NOMO-1 (cell line): ENCODE data around the gene PGF.

Experiments used
- DNase-seq, 2 experiments: peaks; one replicate each; lab custom pipeline; 2025; ENCODE audit not compliant: unreplicated experiment in 2 of 2; lab: John Stamatoyannopoulos, UW

PGF gene

DNA sequence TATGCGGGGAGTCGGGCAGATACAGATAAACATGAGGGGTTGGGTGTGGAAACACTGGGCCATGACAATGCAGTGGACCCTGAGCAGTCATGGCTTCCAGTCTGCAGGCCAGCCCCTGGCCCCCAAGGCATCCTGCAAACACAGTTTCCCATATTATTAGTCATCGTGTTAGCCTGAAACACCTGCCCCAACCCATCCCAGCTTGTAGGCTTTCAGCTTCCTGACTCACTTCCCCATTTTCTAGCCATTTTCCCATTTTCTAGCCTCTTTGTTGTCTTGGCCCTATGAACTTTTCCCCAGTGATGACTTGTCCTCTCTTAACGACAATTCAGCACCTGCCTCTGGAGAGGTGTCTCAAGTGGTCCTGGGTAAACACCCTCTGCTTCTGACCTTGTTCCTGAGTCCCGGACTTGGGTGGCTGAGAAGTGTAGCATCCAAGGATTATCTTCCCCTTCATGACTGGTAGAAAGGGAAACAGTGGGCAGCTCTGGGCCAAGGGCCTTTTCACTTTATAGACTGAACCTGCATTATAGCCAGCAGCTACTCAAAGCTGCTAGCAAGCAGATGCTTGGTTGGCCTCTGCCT lies 4.3 kb upstream of the PGF start:
- no peak for DNase-seq

DNA sequence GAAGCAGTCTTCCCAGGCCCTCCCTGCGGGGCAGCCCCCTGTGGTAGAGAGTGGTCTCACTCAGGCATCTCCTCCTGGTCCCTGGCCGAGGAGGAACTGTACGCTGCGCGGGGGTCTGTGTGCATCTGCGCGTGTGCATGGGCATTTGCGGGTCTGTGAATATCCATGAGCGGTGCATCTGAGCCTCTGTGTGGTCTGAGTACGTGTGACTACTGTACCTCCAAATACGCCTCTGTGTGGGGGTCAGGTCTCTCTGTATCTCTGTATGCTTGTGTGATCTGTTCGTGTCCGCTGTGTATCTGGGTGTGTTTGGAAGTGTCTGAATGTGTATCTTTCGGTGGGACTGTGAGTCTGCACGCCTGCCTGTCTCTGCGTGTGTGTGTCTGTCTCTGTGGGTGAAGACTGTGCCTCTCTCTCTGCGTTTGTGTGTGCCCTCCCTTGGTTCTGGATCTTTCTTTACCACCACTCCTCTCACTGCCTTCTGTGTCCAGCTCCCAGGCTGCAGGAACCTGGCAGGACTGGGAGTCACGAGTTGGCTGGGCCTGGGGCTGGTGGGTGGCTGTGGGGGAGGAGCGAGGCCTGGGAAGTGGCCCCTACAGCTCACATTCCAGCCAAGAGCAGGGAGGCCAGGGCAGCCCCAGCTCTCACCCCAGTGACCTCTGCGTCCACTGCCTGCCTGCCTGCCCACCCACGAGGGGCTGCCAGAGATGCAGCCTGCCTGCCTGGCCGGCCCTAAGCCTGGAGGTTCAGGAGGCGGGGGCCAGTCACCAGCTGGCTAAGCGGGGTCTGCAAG lies 1.1 kb upstream of the PGF start:
- DNase-seq, result no peak

DNA sequence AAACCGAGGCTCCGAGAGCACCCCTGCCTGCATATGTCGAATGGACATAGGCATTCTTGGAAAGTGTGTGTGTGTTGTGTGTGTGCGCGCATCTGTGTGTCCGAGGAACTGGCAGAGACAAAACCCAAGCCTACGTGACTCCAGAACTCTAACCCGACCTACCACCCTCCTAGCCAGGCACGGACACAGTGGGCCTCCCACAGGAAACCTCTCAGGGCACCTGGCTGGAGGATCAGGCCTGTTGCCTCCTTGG lies 556 bp upstream of the PGF start:
- DNase-seq, result no peak

DNA sequence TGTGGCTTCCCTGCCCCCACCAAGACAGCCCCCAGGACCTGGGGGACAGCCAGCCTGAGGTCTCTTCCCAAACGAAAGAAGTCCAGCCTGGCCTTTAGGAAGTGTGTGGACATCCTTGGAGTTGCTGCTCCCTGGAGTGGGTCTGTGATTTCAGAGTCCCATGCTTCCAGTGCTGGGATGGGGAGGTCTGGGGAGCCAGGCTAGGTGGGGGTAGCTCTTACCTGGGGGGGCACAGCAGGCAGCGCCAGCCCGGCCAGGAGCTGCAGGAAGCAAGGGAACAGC lies 509 bp downstream of the PGF start:
- DNase-seq, result no peak

DNA sequence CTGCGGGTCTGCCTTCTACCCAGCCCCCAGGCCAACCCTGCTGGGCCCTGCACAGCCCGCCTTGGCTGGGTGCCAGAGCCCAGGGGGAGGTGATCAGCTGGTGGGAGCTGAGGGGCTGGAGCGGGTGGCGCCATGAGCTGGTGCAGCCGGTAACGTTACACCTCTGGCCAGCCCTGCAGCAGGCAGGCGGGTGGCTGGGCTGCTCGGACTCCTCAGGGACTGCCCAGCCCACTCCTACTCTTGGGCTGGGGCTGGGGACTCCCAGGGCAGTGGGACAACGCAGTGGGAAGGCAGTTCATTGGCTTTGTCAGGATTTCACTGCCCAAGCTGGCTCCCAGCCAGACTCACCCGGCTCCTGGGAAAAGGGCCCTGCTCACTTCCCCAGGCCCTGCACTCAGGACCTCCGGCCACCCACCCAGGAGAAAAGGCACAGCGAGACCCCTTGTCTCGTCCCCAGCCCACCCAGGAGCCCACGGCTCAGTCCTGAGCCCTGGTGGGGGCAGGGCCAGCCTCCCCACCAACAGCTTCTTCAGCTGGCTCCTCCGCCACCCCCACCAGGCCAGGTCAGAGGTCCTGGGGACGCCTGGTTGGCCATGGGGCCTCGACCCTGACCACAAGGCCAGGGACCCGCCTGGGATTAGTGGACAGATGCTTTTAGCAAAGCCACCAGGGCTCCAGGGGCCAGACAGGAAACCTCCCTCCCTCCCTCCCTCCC lies 1.0 kb downstream of the PGF start:
- DNase-seq, result no peak

DNA sequence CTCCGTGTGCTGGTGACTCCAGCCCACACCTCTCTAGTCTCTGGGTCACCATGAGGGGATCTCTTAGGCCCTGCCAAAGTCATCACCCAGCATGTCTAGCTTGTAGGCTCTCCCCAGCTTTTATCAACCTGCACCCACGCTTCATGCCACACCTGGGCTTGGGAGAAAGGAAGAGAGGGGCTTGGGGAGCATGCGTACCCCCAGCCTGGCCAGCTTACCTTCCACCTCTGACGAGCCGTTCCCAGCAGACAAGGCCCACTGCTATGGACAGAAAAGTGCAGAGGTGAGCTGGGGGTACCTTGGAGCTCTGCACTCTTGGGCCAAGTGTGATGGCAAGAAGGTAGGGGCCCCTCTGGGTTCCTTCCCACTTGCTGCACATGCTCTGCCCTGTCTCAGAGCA lies 1.7 kb downstream of the PGF start:
- no peak for DNase-seq

DNA sequence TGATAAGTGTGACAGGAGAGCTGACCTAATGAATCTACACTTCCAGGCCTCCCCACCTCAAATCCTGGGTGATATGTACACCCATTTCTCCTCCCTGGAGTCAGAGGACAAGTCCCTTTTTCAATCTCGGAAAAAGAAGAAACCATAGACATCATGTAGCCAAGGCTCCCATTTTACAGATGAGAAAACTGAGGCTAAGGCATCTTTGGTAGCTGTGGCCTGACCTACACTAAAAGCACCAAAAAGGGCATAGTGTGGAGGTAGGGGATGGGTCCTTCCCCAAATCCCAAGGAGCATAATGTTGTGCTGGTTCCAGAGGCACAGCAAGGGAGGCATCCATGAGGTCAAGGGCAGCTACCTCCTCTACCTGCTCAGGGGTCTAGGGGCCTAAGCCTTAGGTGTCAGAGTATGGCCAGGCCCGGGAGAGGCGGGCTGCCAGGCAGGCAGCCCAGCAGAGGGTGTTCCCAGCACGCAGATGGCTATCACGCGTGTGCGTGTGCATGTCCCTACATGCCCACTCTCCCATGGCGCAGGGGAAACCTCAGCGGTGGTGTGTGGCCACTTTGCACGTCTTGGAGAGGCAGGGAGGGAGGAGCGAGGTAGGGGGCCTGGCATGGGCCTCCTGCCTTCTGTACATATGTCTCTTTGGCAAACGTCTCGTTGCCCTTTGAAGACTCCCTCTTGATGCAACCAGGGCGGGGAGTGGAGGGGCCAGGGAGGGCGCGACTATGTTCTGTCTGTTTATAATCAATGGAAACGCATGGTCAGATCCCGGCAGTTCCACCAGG lies 2.5 kb downstream of the PGF start:
- no peak for DNase-seq

DNA sequence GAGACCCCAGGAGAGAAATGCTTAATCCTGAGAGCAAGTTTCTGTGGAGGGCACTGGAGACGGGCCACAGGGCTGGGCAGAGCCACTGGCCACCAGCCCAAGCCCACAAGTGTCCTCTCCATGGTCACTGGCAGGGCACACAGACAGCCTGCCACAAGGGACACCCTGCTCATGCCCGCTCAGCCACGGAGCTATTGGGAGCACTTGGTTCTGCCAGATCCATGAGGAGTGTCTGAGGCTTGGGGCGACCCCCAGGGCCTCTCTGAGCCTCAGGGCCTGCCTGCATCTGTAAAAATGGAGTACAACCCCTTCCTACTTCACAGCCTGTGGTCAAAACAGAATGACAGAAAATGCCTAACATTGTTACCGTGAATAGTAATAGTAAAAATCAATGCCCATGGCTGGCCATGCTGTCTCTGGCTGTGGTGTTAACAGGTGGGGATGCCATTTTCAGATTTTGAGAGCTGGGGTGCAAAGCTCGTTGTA lies 3.2 kb downstream of the PGF start:
- no peak for DNase-seq

DNA sequence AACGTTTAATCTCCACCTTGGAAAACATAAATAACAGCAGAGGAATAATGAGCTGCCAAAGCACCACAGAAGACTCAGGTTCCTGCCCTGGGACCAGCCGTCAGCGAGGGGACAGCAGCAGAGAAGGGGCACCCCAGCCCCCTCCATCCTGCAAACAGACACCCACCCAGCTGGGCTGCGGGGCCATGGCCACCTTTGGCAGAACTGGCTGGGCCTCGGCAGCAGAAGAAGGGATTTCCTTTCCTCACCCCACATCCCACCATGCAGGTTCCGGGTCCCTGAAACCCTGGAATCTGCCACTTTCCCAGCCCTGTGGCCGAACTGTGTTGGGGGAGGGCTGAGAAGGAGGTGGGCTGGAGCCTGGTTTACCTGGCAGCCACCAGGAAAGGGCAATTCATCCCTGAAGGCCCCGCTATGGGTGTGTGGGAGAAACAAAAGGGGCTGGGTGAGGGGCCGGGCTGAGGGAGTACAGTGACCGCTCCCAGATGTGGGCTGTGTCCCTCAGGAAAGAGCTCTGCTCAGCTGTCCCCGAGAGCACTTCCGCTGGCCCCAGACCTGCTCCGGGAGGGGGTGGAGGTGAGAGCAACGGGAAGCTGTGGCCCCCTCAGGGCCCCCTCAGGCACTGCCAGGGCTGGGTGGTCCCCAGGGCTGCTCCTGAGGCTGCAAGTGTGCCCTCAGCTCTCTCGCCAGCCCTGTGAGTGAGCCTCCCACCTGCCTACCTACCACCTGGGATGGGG lies 3.8 kb downstream of the PGF start:
- DNase-seq, result no peak

DNA sequence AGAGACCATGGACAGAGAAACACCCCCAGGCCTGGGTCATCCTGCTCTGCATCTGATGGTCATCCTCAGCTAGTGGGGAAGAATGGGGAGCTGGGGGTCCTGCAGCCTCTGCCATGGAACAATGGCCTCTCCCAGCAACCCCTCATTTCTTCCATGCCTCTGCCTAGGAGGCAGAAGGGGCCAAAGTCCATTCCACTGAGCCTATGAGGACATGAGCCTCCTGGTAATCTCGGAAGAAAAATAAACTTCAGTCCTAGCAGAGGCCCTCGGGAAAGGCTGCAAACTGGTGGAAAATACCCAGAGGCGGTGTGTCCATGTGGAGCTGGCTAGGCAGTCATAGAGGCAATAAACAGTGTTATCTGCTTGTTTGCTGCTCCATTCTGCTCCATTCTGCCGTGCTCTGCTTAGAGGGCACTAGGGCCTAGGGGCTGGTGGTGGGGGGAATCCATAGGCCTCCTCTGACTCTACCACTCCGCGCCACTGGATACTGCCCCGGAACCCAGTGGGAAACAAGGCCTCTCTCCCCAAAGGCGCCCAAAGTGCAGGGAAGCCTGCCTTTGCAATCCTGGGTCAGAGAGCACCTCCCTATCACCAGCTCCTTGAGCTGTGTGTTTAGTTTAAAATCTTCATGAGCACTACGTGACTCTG lies 4.5 kb downstream of the PGF start:
- no peak for DNase-seq

DNA sequence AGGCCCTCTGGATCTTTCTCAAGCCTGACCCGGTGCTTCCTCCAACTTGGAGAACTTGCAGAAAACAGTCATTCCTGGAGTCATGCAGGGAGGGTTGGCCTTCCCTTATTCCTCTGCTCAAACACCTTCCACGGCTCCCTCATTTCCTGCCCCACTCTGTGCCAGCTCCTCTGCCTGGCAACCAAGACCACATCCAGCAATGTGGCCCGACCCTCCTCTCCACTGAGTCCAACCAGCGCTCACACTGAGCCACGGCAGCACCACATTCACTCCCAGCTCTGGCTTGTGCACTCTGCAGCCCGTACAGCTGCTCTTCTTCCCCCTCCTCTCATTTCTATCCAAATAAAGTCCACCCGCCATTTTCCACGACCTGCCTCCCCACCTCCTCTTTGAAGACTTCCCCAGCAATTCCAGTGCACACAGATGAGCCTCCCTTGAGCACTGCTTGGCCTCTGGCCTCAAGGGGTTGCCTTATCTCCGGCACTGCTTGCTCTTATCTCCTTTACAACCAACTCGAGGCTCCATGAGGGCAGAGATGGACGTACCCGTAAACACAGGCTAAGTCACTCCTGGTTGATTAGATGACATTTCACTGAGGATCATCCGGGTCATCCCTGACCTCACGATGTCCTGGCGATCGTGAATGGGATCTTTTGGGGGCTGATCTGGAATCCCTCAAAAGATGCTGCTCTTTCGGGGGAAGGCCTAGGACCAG lies 5.4 kb downstream of the PGF start:
- DNase-seq, result no peak

DNA sequence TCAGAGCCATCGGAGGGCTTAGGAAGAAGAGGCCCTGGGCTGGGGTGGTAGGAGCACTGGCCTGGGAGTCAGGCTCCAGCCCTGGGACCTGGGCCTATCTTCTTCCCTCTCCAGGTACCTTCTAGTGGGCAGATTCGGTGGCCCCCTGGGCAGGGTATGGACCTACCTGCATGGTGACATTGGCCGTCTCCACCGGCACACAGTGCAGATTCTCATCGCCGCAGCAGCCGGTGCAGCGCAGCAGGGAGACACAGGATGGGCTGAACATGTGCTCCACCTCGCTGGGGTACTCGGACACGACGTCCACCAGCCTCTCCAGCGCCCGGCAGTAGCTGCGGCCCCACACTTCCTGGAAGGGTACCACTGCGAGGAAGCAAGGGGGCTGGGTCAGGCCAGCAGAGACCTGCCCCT lies 6.2 kb downstream of the PGF start:
- no peak for DNase-seq

DNA sequence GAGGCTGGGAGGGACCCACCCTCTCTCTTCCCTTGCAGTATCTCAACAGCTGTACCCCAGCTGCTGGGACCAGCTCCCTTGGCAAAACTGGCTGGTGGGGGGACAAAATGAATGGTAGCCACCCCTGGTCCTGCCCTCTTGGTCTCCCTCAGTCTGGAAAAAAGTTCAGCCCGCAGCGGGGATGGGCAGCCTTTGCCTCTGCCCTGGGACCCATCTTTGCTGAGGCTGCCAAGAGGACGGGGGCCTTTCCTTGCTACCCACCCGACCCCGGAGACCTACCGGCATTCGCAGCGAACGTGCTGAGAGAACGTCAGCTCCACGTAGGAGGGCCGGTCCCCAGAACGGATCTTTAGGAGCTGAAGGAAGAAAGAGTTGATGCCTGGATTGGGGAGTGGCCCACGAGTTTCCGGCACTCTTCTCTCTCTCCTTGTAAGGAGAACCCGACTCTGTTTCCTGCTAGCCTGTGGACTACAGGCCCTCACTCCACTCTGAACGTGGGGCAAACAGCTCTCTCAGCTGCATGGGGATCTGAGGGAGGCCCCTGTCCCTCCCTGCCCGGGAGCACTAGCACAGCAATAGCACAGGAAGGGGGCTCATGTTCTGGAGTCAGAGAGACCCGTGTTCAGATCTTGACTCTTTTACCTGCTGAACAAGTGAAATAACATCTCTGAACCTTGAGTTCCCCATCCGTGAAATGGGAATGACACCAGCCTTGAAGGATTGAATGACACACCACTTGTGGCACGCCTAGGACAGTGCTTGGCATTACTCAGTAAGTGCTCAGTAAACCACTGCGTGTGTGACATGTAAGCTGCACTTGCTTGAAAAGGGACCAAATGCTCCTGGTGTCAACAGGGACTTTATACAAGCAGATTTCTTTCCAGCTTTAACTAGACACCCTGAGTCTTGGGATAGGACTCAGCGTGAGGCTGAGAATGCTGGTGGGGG lies 6.9 kb downstream of the PGF start:
- DNase-seq, result no peak

DNA sequence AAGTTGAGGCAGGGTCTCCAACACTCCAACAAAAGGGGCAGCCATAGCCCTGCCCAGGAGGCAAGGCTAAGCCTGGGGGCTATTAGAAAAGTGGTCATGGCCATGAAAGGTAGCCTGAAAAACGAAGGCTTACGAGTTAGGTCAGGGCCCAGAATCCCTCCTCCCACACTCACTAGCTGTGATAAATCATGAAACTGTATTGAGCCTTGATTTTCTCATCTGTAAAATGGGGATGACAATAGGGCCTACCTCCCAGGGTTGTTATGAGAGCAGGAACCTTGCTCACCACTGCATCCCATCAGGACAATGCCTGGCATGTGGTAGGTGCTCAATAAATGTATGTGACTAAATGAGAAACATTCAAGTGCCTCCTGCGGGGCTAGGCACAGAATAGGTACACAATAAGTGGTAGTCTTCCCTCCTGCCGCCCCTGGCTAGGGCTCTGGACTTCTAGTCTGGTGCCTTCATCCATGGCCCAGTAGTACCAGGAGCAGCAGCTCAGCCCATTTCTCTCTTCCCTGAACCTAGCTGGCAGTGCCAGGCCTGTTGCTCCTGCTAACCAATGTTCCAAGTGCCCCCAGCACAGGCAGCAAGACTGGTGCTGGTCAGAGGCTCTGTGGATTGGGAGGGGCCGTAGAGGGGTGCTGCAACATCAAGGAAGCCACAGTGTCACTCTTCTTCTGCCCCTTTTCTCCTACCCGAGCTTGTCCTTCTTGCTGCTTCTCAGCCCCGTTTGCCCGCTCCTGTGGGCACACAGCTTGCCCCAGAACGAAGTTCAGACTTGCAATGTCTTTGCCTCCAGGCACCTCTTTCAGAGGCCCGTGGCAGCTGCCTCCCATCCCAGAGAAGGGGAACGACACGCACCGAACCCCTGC lies 7.8 kb downstream of the PGF start:
- no peak for DNase-seq

DNA sequence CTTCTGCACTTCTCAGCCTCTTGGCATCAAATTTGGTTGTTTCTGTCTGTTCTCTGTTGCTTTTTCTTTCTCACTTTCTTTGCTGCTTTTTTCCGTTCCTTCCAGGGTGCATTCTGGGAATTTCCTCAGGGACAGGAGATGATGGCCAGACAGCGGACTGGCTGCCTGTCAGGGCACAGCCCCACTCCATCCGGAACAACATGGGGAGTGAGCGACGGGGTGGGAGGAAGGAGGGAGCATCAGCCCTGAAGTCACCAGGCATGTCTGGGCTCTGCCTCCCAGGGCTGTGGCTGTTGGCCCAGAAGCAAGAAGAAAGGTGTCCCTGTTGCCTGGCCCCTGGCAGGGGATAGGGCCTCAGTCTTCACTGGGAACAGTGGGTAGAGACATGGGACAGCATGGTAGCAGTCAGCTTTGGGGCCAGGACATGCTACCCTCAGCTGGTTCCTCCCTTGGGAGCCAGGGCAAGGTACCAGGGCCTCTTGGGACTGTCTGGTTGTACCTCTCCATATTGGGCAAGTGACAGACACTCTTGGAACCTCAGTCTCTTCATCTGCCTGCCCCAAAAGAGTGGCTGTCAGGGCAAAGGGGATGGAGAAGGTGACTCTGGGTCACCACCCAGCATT lies 8.6 kb downstream of the PGF start:
- DNase-seq, result no peak

DNA sequence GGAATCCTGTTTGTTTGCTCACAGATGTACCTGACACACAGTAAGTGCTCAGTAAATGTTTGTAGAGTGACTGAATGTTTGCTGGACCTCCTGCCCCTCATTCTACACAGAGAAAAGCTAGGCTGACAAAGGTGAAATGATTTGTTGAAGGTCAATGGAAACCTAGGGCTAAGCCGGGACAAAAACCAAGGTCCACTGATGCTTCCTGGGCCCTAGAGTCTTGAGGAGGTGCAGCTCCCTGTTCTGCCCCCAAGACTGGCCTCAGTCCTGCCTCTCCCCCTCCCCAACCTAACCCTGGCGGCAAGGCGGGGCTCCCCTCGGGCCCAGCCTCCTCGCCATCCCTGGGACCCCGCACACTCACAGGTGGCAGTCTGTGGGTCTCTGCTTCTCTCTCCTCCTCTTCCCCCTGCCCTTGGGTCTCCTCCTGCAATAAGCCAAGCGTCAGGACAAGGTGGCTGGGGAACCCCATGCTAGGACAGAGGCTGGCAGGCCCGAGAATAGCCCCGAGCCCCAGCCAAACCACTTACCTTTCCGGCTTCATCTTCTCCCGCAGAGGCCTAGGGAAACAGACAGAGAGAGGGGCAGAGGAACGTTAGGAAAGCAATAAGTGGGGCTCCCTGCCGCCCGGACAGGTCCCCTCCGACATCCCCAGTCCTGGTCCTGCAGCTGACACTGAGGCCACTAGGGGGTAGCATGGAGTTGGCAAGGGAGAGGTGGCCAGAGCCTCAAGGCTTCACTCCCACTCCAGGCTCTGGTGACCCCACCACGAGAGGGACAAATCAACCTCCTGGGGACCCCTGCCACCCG lies 9.3 kb downstream of the PGF start:
- peak; percentile 48 to 59 for DNase-seq
